ENCODE results near the gene SYCP2L. TPM values are rescaled to one million over a fixed set of nuclear protein-coding genes. Genes with fewer than 3 reads are reported as not detected.

Gene SYCP2L
- polyA plus RNA-seq, 2 of the 4 experiments (the other 2 are of a cell fraction) = 2.6 to 13.5 TPM

GRCh38 chr6:10993896-10994295 lies 107.0 kb downstream of the SYCP2L start (continued):
- no peak for TF ChIP-seq E2F6 (IDR thresholded peaks at IDR 0.05; ENCODE audit: borderline replicate concordance, low read depth)

- POLR2A ChIA-PET = no interaction called here
- FAIRE-seq = no peak
- WGBS (ENCODE audit: missing lambda C conversion rate) = 96% methylated on average over 4 of the region's 4 CpGs
Measured at GRCh38 chr6:10995114-10995707, 108.4 kb downstream of the SYCP2L start.

GRCh38 chr6:10999994-11000393 lies 113.1 kb downstream of the SYCP2L start:
- no peak for TF ChIP-seq CTCF (IDR thresholded peaks at IDR 0.05)
- TF ChIP-seq KDM5A (IDR thresholded peaks at IDR 0.05) = no peak
- TF ChIP-seq ZC3H11A (IDR thresholded peaks at IDR 0.05) = no peak
- TF ChIP-seq NR3C1 (IDR thresholded peaks at IDR 0.05) = no peak
- TF ChIP-seq PHF8 (IDR thresholded peaks at IDR 0.05; ENCODE audit: borderline replicate concordance, low read depth) = no peak
- no peak for TF ChIP-seq EHF (CRISPR knock-in tag; IDR thresholded peaks at IDR 0.05)
- no peak for TF ChIP-seq HOXB5 (CRISPR knock-in tag; IDR thresholded peaks at IDR 0.05)
- TF ChIP-seq BCL3 (IDR thresholded peaks at IDR 0.05) = no peak
- no peak for TF ChIP-seq SREBF2 (IDR thresholded peaks at IDR 0.05)
- TF ChIP-seq MAZ (IDR thresholded peaks at IDR 0.05; ENCODE audit: borderline replicate concordance, low read depth, low read length) = no peak
- no peak for TF ChIP-seq RARB (CRISPR knock-in tag; IDR thresholded peaks at IDR 0.05)
- no peak for TF ChIP-seq SMC3 (IDR thresholded peaks at IDR 0.05)
- TF ChIP-seq EHMT2 (IDR thresholded peaks at IDR 0.05; ENCODE audit: low read depth) = no peak
- H3K4me1 ChIP-seq = no peaks in the 10 kb centered on the region; the same call in 2 of the 3 replicates
- H3K9me3 ChIP-seq = no peaks in the 10 kb centered on the region
- DNase-seq (ENCODE audit: low read depth in 1 of 2, low spot score in 1 of 2) (no peak), FAIRE-seq (no peak), ATAC-seq (no peak)
- H3K27ac ChIP-seq = no peak overlapping the region
- no peak overlapping the region for H3K4me2 ChIP-seq
- CTCF ChIA-PET = no interaction called here
- H3K4me3 ChIP-seq = no peak overlapping the region
- POLR2A ChIA-PET = no interaction called here
- WGBS (ENCODE audit: missing lambda C conversion rate) = 80% methylated on average over 2 of the region's 2 CpGs

More at GRCh38 chr6:10995114-10995707, 108.4 kb downstream of the SYCP2L start:
- TF ChIP-seq EP300 (IDR thresholded peaks at IDR 0.05) (no peak), FOXS1 (CRISPR knock-in tag; IDR thresholded peaks at IDR 0.05) (no peak), CBX8 (IDR thresholded peaks at IDR 0.05) (no peak), BCL3 (IDR thresholded peaks at IDR 0.05) (no peak), MAFK (IDR thresholded peaks at IDR 0.05; ENCODE audit: partially characterized antibody) (no peak), HEYL (CRISPR knock-in tag; IDR thresholded peaks at IDR 0.05) (no peak), ZSCAN20 (CRISPR knock-in tag; IDR thresholded peaks at IDR 0.05) (no peak), PBX3 (IDR thresholded peaks at IDR 0.05) (no peak), CEBPB (IDR thresholded peaks at IDR 0.05) (no peak)
- Histone ChIP-seq H3K4me3 (no peak overlapping the region), H3K27ac (no peak overlapping the region), H3K9me3 (no peaks in the 10 kb centered on the region), H3K4me1 (no peaks in the 10 kb centered on the region), H3K4me2 (no peak overlapping the region)
- no peak for ATAC-seq
- no peak for DNase-seq (ENCODE audit: low read depth in 1 of 2, low spot score in 1 of 2)
- CTCF ChIA-PET = no interaction called here

Data from A549 (cell line).